ENCODE data around the gene ZNF45. TPM values are rescaled to one million over a fixed set of nuclear protein-coding genes. Genes with fewer than 3 reads are reported as not detected.
A peak's percentile ranks its signal among the peaks of the same experiment; 100 is the strongest.

Gene ZNF45
- total RNA-seq, 5 donors from 2014 or later (not counting 1 experiment from before 2014, with no cell fraction given): 12.7 to 22.2 (median 19.2) TPM

- no peaks in the 10 kb centered on the region for H3K36me3 Mint-ChIP-seq
- H3K4me3 Mint-ChIP-seq: no peak overlapping the region
Measured at GRCh38 chr19:43941209-43941608, 6.1 kb upstream of the ZNF45 start.

GRCh38 chr19:43940719-43941118 is 5.6 kb upstream of the ZNF45 start:
- ATAC-seq (replicated peaks in 1 of 4): no peak

More at GRCh38 chr19:43941209-43941608, 6.1 kb upstream of the ZNF45 start:
- H3K4me1 ChIP-seq (ENCODE audit: control insufficient read depth in 1 of 2, extremely low read depth in 1 of 2, insufficient read depth in 2 of 2, low read length in 2 of 2): no peaks in the 10 kb centered on the region
- no CpG with 5 or more reads among the region's 5 CpGs for WGBS (ENCODE audit: insufficient coverage)
- POLR2A ChIA-PET: no interaction called here
- ATAC-seq (replicated peaks in 1 of 4) (no peak), DNase-seq (no peak)
- H3K27me3 ChIP-seq (replicated peaks in 1 of 2; ENCODE audit: control insufficient read depth in 2 of 2, extremely low read depth in 1 of 2, insufficient read depth in 2 of 2, low read length in 1 of 2): no peaks in the 10 kb centered on the region
- no peaks in the 10 kb centered on the region for H3K36me3 ChIP-seq (ENCODE audit: control insufficient read depth in 2 of 2, extremely low read depth in 1 of 2, insufficient read depth in 1 of 2, low read length in 1 of 2)
- CTCF ChIA-PET: no interaction called here
- H3K27ac ChIP-seq (ENCODE audit: low read length): no peak overlapping the region
- Mint-ChIP-seq H3K9me3 (peaks cover 8 to 18% (median 9%) of the 10 kb centered on the region in 3 donors), H3K27ac (no peak overlapping the region), H3K4me1 (no peaks in the 10 kb centered on the region), H3K27me3 (peaks cover 13 to 23% of the 10 kb centered on the region in 2 donors)
- no peaks in the 10 kb centered on the region for H3K9me3 ChIP-seq
- no peak overlapping the region for H3K4me3 ChIP-seq (ENCODE audit: control insufficient read depth in 1 of 2, extremely low read depth in 1 of 2, low read length in 1 of 2)

DNA sequence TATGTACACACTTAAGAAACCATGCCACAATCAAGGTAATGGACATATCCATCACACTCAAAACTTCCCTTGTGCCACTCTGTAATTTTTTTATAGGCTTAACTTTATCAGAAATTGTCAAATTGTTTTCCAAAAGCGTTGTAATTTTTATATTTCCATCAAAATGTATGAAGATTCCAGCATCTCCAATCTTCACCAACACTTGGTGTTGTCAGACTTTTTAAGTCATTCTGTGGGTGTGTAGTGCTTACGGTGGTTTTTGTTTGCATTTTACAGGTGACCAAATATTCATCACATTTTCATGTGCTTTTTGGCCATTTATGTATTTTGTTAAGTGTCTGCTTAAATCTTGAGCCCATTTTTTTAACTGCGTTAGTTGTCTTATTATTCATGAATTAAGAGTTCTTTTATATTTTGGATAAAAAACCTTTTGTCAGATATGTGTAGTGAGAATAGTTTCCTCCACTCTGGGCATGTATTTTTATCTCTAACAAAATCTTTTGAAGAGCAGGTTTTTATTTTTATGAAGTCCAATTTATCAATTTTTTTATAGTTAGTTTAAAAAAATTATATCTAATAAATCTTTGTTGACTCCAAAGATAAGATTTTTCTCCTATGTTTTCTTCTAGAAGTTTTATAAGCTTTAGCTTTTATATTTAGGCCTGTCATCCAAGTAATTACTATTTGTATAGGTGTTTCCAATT is 4.6 kb upstream of the ZNF45 start:
- Histone ChIP-seq H3K36me3 (ENCODE audit: control insufficient read depth in 2 of 2, extremely low read depth in 1 of 2, insufficient read depth in 1 of 2, low read length in 1 of 2) (no peaks in the 10 kb centered on the region), H3K9me3 (no peaks in the 10 kb centered on the region), H3K27ac (ENCODE audit: low read length) (no peak overlapping the region), H3K4me1 (ENCODE audit: control insufficient read depth in 1 of 2, extremely low read depth in 1 of 2, insufficient read depth in 2 of 2, low read length in 2 of 2) (peaks cover 0 to 6% of the 10 kb centered on the region in 2 experiments), H3K27me3 (replicated peaks in 1 of 2; ENCODE audit: control insufficient read depth in 2 of 2, extremely low read depth in 1 of 2, insufficient read depth in 2 of 2, low read length in 1 of 2) (no peaks in the 10 kb centered on the region), H3K4me3 (ENCODE audit: control insufficient read depth in 1 of 2, extremely low read depth in 1 of 2, low read length in 1 of 2) (no peak overlapping the region)
- ChIA-PET POLR2A (no interaction called here), CTCF (no interaction called here)
- Mint-ChIP-seq H3K9me3 (peaks cover 3 to 12% (median 6%) of the 10 kb centered on the region in 3 donors), H3K27ac (no peak overlapping the region), H3K4me1 (peaks cover 7 to 9% (median 9%) of the 10 kb centered on the region in 3 donors), H3K4me3 (no peak overlapping the region), H3K36me3 (no peaks in the 10 kb centered on the region), H3K27me3 (peaks cover 8 to 13% of the 10 kb centered on the region in 2 donors)
- DNase-seq: no peak
- ATAC-seq (replicated peaks in 1 of 4): no peak
- WGBS (ENCODE audit: insufficient coverage): no CpG with 5 or more reads among the region's 3 CpGs

More at GRCh38 chr19:43940719-43941118, 5.6 kb upstream of the ZNF45 start:
- Histone ChIP-seq H3K36me3 (ENCODE audit: control insufficient read depth in 2 of 2, extremely low read depth in 1 of 2, insufficient read depth in 1 of 2, low read length in 1 of 2) (no peaks in the 10 kb centered on the region), H3K27me3 (replicated peaks in 1 of 2; ENCODE audit: control insufficient read depth in 2 of 2, extremely low read depth in 1 of 2, insufficient read depth in 2 of 2, low read length in 1 of 2) (no peaks in the 10 kb centered on the region), H3K4me3 (ENCODE audit: control insufficient read depth in 1 of 2, extremely low read depth in 1 of 2, low read length in 1 of 2) (no peak overlapping the region), H3K4me1 (ENCODE audit: control insufficient read depth in 1 of 2, extremely low read depth in 1 of 2, insufficient read depth in 2 of 2, low read length in 2 of 2) (no peaks in the 10 kb centered on the region), H3K27ac (ENCODE audit: low read length) (no peak overlapping the region), H3K9me3 (no peaks in the 10 kb centered on the region)
- no peak for DNase-seq
- Mint-ChIP-seq H3K4me3 (no peak overlapping the region), H3K27ac (no peak overlapping the region), H3K36me3 (no peaks in the 10 kb centered on the region), H3K9me3 (peaks cover 3 to 13% (median 6%) of the 10 kb centered on the region in 3 donors), H3K4me1 (peaks cover 0 to 3% (median 2%) of the 10 kb centered on the region in 3 donors), H3K27me3 (peaks cover 8 to 18% of the 10 kb centered on the region in 2 donors)
- POLR2A ChIA-PET: no interaction called here
- CTCF ChIA-PET: no interaction called here
- no CpG with 5 or more reads among the region's 4 CpGs for WGBS (ENCODE audit: insufficient coverage)

DNA sequence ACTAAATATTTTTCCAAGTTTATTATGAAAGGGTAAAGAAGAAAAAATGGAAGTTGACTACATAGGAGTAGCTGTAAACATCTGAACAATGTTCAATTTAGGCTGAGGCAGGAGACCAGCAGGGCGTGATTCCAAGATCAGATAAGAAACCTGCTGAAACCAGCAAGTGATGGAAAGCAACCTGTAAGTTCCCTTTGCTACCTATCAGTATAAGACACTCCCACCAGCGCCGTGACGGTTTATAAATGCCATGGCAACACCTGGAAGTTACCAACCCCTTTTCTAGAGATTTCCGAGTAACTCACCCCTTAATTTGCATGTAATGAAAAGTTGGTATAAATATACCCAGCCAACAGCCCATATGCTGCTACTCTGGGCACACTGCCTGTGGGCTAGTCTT is 1.1 kb upstream of the ZNF45 start:
- ChIA-PET CTCF (interaction anchor here in 1 of 2 donors (1.4 kb wide), 1 partner anchor 159 kb away, joined by 4 read pairs; no protein-coding TSS in a partner anchor), POLR2A (interaction anchor here in 1 of 2 donors (0.6 kb wide), 2 partner anchors 64 to 169 kb away, joined by 3 read pairs; no protein-coding TSS in a partner anchor)

DNA sequence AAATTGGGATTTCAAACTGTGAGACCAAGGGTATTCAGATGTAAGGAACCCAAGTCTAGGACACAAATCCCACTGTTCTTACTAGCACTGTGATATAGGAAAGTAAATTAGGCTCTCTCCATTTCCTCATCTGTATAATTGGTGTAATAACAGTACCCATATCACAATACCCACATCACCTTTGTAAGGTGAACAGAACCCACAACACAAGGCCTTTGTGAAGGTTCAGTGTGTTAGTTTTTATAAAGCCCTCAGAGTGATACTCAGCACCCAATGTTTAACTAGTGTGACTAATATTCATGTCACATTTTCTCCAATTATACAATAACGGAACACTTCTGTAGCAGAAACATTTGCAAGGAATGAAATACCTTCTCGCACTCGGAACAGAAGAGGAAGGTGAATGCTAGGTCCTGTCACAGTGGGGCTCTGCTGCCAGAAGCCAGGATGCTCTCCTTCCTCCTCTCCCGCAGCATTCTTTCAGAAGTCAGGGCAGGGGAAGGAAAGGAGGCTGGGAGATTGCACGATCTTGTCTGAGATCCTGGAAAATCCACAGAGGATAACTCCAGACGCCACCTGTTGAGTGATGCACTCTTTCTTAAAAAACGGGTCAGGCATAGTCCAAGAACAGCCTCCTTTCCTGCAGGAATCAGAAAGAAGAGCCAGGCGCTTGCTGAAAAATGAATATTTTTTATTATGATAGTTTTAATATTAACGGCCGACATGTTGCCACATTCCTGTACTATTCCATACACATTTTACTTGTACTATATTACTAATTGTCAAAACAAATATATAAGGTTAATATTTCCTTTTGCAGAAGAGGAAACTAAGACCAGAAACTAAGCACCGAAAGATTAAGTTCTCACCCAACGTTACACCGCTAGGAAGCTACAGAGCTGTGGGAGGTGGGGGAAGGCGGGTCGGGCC is 762 bp downstream of the ZNF45 start:
- Mint-ChIP-seq H3K9me3 (peaks cover 0 to 1% (median 0%) of the 10 kb centered on the region in 3 donors), H3K4me1 (peaks cover 29 to 33% (median 31%) of the 10 kb centered on the region in 3 donors), H3K27ac (peak overlapping the region; percentile 92 to 93), H3K36me3 (peaks cover 42% of the 10 kb centered on the region), H3K27me3 (no peaks in the 10 kb centered on the region), H3K4me3 (peak overlapping the region; percentile 90 to 95 (median 94))
- WGBS (ENCODE audit: insufficient coverage): 0% methylated on average over 1 of the region's 15 CpGs
- DNase-seq (no peak), ATAC-seq (replicated peaks in 1 of 4) (no peak)
- Histone ChIP-seq H3K4me1 (ENCODE audit: control insufficient read depth in 1 of 2, extremely low read depth in 1 of 2, insufficient read depth in 2 of 2, low read length in 2 of 2) (peaks cover 8 to 17% of the 10 kb centered on the region in 2 experiments), H3K9me3 (no peaks in the 10 kb centered on the region), H3K4me3 (ENCODE audit: control insufficient read depth in 1 of 2, extremely low read depth in 1 of 2, low read length in 1 of 2) (peak overlapping the region; percentile 89 to 90), H3K27me3 (replicated peaks in 1 of 2; ENCODE audit: control insufficient read depth in 2 of 2, extremely low read depth in 1 of 2, insufficient read depth in 2 of 2, low read length in 1 of 2) (no peaks in the 10 kb centered on the region), H3K27ac (ENCODE audit: low read length) (peak overlapping the region; percentile 59), H3K36me3 (ENCODE audit: control insufficient read depth in 2 of 2, extremely low read depth in 1 of 2, insufficient read depth in 1 of 2, low read length in 1 of 2) (peaks cover 14 to 30% of the 10 kb centered on the region in 2 donors)
- ChIA-PET POLR2A (interaction anchor here in 1 of 2 donors (0.6 kb wide), 1 partner anchor 278 kb away, joined by 5 read pairs; the partner anchor contains the start of gene ZNF227), CTCF (interaction anchor here in 1 of 2 donors (0.8 to 1.2 kb wide), 3 partner anchors 17 to 231 kb away, joined by 3 to 5 read pairs (median 3); partner anchors contain the start of genes ZNF221 and ZNF226)

More for the DNA sequence above, 1.1 kb upstream of the ZNF45 start:
- no peak for DNase-seq
- Histone ChIP-seq H3K9me3 (no peaks in the 10 kb centered on the region), H3K4me3 (ENCODE audit: control insufficient read depth in 1 of 2, extremely low read depth in 1 of 2, low read length in 1 of 2) (no peak overlapping the region), H3K4me1 (ENCODE audit: control insufficient read depth in 1 of 2, extremely low read depth in 1 of 2, insufficient read depth in 2 of 2, low read length in 2 of 2) (peaks cover 8 to 17% of the 10 kb centered on the region in 2 experiments), H3K27ac (ENCODE audit: low read length) (no peak overlapping the region), H3K36me3 (ENCODE audit: control insufficient read depth in 2 of 2, extremely low read depth in 1 of 2, insufficient read depth in 1 of 2, low read length in 1 of 2) (peaks cover 3 to 12% of the 10 kb centered on the region in 2 donors), H3K27me3 (replicated peaks in 1 of 2; ENCODE audit: control insufficient read depth in 2 of 2, extremely low read depth in 1 of 2, insufficient read depth in 2 of 2, low read length in 1 of 2) (no peaks in the 10 kb centered on the region)
- WGBS (ENCODE audit: insufficient coverage): no CpG with 5 or more reads among the region's 5 CpGs
- Mint-ChIP-seq H3K9me3 (peaks cover 0 to 7% (median 3%) of the 10 kb centered on the region in 3 donors), H3K27ac (no peak overlapping the region), H3K4me1 (peaks cover 28 to 30% (median 29%) of the 10 kb centered on the region in 3 donors), H3K4me3 (peak overlapping the region; percentile 37 to 94 (median 90)), H3K36me3 (peaks cover 24% of the 10 kb centered on the region), H3K27me3 (peaks cover 0 to 3% of the 10 kb centered on the region in 2 donors)
- no peak for ATAC-seq (replicated peaks in 1 of 4)

GRCh38 chr19:43928820-43929219 is 6.3 kb downstream of the ZNF45 start:
- peaks cover 14 to 20% (median 17%) of the 10 kb centered on the region in 3 donors for H3K4me1 Mint-ChIP-seq
- H3K9me3 Mint-ChIP-seq: peaks cover 10 to 19% (median 12%) of the 10 kb centered on the region in 3 donors
- no peaks in the 10 kb centered on the region for H3K27me3 ChIP-seq (replicated peaks in 1 of 2; ENCODE audit: control insufficient read depth in 2 of 2, extremely low read depth in 1 of 2, insufficient read depth in 2 of 2, low read length in 1 of 2)
- H3K9me3 ChIP-seq: no peaks in the 10 kb centered on the region
- ATAC-seq (replicated peaks in 1 of 4) (no peak), DNase-seq (no peak)
- 96% methylated on average over 3 of the region's 5 CpGs for WGBS (ENCODE audit: insufficient coverage)
- no peak overlapping the region for H3K27ac ChIP-seq (ENCODE audit: low read length)
- CTCF ChIA-PET: no interaction called here
- POLR2A ChIA-PET: no interaction called here
- H3K27ac Mint-ChIP-seq: no peak overlapping the region
- no peak overlapping the region for H3K4me3 Mint-ChIP-seq
- peaks cover 2 to 5% of the 10 kb centered on the region in 2 experiments for H3K4me1 ChIP-seq (ENCODE audit: control insufficient read depth in 1 of 2, extremely low read depth in 1 of 2, insufficient read depth in 2 of 2, low read length in 2 of 2)
- H3K4me3 ChIP-seq (ENCODE audit: control insufficient read depth in 1 of 2, extremely low read depth in 1 of 2, low read length in 1 of 2): no peak overlapping the region
- H3K36me3 Mint-ChIP-seq: peaks cover 91% of the 10 kb centered on the region
- H3K27me3 Mint-ChIP-seq: no peaks in the 10 kb centered on the region
- peaks cover 34 to 82% of the 10 kb centered on the region in 2 donors for H3K36me3 ChIP-seq (ENCODE audit: control insufficient read depth in 2 of 2, extremely low read depth in 1 of 2, insufficient read depth in 1 of 2, low read length in 1 of 2)
